Activated CD4-positive, alpha-beta T cell treated with anti-CD3 and anti-CD28 coated beads for 24 hours (primary cell): ENCODE results near the gene SRGAP2C.
"Not testable (repeated sequence)": the region's sequence is repeated elsewhere in the genome, so short reads cannot be mapped to it uniquely, and the experiment has no call there.

ENCODE experiments used
- DNase-seq, 2 donors: peaks; one replicate each; pipeline ENCODE4 v3.0.0-alpha.2; 2020; ENCODE audit warnings: low read depth in 2 of 2

SRGAP2C gene

DNA sequence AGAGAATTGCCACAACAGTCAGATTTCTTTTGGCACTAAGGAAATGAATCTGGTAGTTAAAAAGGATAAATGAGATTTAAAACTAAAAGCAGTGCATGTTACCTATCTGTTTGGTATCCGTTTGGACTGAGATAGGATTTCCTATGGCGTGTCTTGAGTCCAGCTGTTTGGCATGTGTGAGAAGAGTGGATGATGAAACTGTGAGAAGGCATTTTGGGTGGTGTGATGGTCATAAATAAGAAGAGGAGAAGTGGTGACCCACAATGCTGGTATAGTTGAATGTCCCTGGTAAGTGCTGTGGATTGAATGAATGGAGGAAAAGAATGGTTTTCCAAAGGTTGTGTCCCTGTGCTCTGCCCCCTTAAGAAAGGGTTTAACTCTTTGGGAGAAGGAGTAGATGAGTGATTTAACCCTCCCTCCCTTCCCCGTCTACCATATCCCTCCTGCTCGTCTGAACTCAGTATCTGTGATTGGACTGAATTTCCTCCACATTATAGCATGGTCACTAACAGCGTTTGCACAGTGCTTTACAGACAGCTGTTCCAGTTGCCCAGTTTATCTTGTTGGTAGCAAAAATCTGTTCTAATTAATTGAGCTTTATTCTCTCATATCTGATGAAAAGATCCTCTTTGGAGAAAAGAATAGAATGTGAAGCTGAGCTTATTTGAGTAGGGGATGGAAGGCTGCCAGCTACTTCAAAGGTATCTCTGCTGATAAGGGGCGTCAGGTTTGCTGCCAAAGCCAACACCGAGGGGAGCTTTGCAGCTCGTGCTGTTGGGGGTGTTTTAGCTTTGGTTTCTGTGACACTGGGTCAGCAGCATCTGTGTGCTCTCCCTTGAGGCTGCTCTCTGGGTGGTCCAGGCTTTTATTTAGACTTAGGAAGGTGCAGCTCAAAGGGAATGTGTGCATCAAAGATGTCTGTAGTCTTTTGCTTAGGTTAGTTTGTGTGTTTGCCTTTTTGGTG lies 148.1 kb downstream of the SRGAP2C start:
- not testable (repeated sequence) for DNase-seq

- DNase-seq = not testable (repeated sequence)
Observed at GRCh38 chr1:121337958-121338357, 153.2 kb downstream of the SRGAP2C start.

DNA sequence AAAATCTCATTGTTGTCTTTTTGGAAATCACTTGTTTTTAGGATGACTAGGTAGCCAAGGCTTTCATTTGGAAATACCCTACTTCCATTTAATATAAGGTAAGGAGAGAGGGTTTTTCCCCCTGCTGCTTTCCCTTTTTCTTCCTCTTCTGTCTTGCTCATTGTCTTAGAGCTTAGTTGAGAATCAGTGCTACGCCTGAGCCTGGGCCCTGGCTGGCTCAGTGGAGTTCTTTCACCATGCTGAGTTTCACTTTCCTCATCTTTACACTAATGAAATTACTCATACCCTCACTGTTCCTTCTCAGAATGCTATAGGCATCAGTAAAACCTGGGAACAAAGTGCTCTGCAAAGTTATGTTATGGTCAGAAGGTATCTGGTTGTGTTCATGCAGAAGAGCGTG lies 154.8 kb downstream of the SRGAP2C start:
- not testable (repeated sequence) for DNase-seq

- DNase-seq = not testable (repeated sequence)
Observed at GRCh38 chr1:121343311-121343906, 158.6 kb downstream of the SRGAP2C start.

DNA sequence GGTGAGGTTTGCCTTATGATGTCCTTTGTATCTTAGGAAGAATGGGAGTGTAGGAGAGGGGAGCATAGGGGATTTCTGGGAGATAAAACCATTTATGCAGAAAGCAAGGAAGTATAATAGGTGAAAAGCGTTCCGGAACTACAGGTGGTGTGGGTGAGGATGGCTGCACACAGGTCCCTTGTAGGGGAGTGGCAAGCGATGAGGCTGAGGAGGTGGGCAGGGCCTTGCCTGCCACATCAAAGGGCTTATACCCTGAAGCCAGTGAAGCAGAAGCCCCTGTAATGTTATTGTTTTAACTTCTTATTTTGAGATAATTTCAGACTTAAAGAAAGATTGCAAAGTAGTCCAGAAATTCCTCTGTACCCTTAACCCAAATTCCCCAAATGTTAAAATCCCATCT lies 159.6 kb downstream of the SRGAP2C start:
- DNase-seq = not testable (repeated sequence)

- DNase-seq = not testable (repeated sequence)
Observed at GRCh38 chr1:121346654-121347053, 161.9 kb downstream of the SRGAP2C start.

- DNase-seq = not testable (repeated sequence)
Observed at GRCh38 chr1:121347476-121347875, 162.7 kb downstream of the SRGAP2C start.

GRCh38 chr1:121348115-121348514 lies 163.3 kb downstream of the SRGAP2C start:
- not testable (repeated sequence) for DNase-seq

GRCh38 chr1:121349332-121349967 lies 164.7 kb downstream of the SRGAP2C start:
- DNase-seq = not testable (repeated sequence)

- DNase-seq = not testable (repeated sequence)
Observed at GRCh38 chr1:121355711-121356420, 171.1 kb downstream of the SRGAP2C start.

DNA sequence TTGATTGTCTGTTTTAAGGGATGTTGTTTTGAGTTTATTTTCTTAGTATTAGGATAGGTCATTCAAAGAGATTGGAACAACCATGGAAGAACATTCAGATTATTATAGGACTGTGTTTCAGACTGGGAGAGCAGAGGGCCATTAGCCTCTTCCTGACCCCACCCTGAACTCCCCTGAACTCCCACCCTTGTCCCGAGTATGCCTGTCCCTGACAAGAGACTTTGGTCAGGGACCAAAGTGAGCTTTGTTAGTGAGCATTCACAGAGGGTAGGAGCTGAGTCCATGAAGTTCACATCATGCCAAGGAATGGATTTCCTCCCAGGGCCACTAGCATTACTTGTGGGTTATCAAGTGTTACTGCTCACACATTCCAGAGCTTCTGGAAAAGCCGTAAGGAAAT lies 172.0 kb downstream of the SRGAP2C start:
- not testable (repeated sequence) for DNase-seq

GRCh38 chr1:121360531-121360930 lies 175.8 kb downstream of the SRGAP2C start:
- not testable (repeated sequence) for DNase-seq

- not testable (repeated sequence) for DNase-seq
Observed at GRCh38 chr1:121361451-121362233, 176.9 kb downstream of the SRGAP2C start.

GRCh38 chr1:121362234-121362883 lies 177.6 kb downstream of the SRGAP2C start:
- not testable (repeated sequence) for DNase-seq

GRCh38 chr1:121365316-121365715 lies 180.5 kb downstream of the SRGAP2C start:
- DNase-seq = not testable (repeated sequence)

DNA sequence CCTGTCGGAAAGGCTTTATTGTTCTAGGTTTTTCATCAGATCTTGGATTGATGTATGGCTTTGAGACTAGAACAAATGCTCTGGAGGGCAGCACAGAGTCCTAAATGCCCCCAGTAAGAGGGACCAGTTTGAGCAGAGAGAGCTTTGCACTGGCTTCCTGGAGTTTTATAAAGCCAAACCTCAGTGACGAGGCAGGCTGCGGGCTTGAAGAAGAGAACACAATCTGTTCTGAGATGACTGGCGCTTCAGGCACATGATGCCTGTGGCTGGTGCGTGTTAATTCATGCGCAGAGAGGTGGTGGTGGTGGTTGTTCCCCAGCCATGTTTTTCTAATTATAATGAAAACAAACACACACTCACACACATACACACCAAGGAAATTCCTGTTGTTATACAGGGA lies 180.9 kb downstream of the SRGAP2C start:
- peak in 1 of 2 donors; percentile 8 for DNase-seq

DNA sequence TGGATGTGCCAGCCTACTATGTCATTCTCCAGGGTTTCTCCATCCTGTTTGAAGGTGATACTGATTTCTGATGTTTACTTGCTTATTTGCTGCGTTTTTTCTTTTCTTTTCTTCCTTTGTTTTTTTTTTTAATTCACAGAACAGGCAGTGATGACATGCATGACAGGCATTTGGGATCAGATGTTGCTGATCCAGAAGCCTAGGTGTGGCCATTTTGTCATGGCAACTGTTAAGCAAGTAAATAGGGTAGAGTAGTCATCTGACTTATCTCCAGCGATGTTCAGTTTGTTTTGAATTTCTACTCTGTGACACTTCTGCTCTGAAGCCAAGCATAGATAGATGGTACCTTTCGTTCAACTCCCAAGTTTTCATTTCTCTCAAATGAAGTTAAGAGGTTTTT lies 181.4 kb downstream of the SRGAP2C start:
- DNase-seq = not testable (repeated sequence)

GRCh38 chr1:121368910-121369309 lies 184.1 kb downstream of the SRGAP2C start:
- not testable (repeated sequence) for DNase-seq

DNA sequence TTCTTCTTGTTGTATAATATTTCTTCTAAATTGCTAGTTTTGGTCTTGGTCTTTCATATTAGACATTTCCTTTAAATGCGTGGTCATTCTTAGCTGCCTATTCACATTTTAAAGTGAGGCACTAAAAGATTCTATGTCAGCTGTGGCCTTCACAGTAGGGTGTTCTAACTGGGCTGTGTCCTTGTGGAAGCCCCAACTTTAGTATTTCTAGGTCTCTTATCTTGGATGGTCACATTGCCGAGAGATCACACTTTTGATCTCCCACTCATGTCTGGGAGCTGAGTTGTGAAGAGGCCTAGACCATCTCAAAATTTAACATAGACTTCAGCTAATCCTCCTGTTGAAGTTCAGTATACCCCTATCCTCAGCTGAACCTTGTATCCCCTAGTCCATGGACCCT lies 185.2 kb downstream of the SRGAP2C start:
- DNase-seq = not testable (repeated sequence)

GRCh38 chr1:121374851-121375367 lies 190.1 kb downstream of the SRGAP2C start:
- DNase-seq = not testable (repeated sequence)
